Naive thymus-derived CD4-positive, alpha-beta T cell (primary cell): ENCODE results near the gene ARHGAP12. TPM values are rescaled to one million over a fixed set of nuclear protein-coding genes. Genes with fewer than 3 reads are reported as not detected.

ENCODE experiments used
- ATAC-seq: fragments of 150-1000 bp; cut with Tn5 transposase; 2 replicates; pipeline ENCODE4 v1.10.0; 2021; ENCODE audit warnings: mild to moderate bottlenecking, moderate library complexity
- CTCF ChIA-PET: fragments of 350-600 bp; sonication (Branson Sonifier 250); formaldehyde crosslinking; loops from one replicate; lab custom pipeline; 2021; ENCODE audit warnings: antibody characterized with exemption; lab: Charles Lee
- POLR2A ChIA-PET: fragments of 350-600 bp; sonication (Branson Sonifier 250); formaldehyde crosslinking; loops from one replicate; lab custom pipeline; 2021; ENCODE audit warnings: antibody characterized with exemption, inconsistent platforms; lab: Charles Lee
- DNase-seq, 9 donors: peaks; one replicate each; pipeline versions ENCODE4 v3.0.0 to v3.0.0-alpha.2; 2020 to 2022; ENCODE audit warnings: mixed read lengths in 1 of 9
- H3K27ac ChIP-seq: one replicate; pipeline ENCODE4 v1.7.0; 2013; ENCODE audit warnings: mild to moderate bottlenecking, low read depth, low read length, moderate library complexity
- H3K27me3 ChIP-seq, 2 donors: one replicate each; pipeline ENCODE4 v1.7.0; 2013; ENCODE audit warnings: low read length in 2 of 2, mild to moderate bottlenecking in 2 of 2, moderate library complexity in 2 of 2; ENCODE audit not compliant: control insufficient read depth in 2 of 2, insufficient read depth in 2 of 2
- H3K36me3 ChIP-seq, 3 experiments: 1 replicate in 2 of 3; 2 replicates in 1 of 3; pipeline ENCODE4 v1.7.0; 2013; ENCODE audit warnings: low read length in 3 of 3, mild to moderate bottlenecking in 3 of 3, moderate library complexity in 1 of 3; ENCODE audit not compliant: insufficient read depth in 3 of 3, control insufficient read depth in 2 of 3
- H3K4me1 ChIP-seq, 2 donors: one replicate each; pipeline ENCODE4 v1.7.0; 2013; ENCODE audit warnings: low read length in 2 of 2, mild to moderate bottlenecking in 2 of 2, moderate library complexity in 1 of 2; ENCODE audit not compliant: control insufficient read depth in 2 of 2, insufficient read depth in 2 of 2
- H3K4me3 ChIP-seq: 2 replicates; pipeline ENCODE4 v1.7.0; 2013; ENCODE audit warnings: mild to moderate bottlenecking, low read length
- H3K9me3 ChIP-seq, 3 experiments: 1 replicate in 2 of 3; 2 replicates in 1 of 3; pipeline ENCODE4 v1.7.0; 2013; ENCODE audit warnings: low read length in 3 of 3; ENCODE audit not compliant: control insufficient read depth in 2 of 3
- H3K27ac Mint-ChIP-seq, 9 donors: one replicate each; pipeline ENCODE4 v1.8.0; 2020 to 2022; ENCODE audit warnings: mixed read lengths in 9 of 9, mild to moderate bottlenecking in 8 of 9, moderate library complexity in 5 of 9, inconsistent platforms in 2 of 9
- H3K27me3 Mint-ChIP-seq, 5 donors: one replicate each; pipeline ENCODE4 v1.8.0; 2021 to 2022; ENCODE audit warnings: mixed read lengths in 5 of 5, mild to moderate bottlenecking in 1 of 5
- H3K36me3 Mint-ChIP-seq, 5 donors: one replicate each; pipeline ENCODE4 v1.8.0; 2020 to 2022; ENCODE audit warnings: mixed read lengths in 5 of 5, mild to moderate bottlenecking in 3 of 5, inconsistent platforms in 1 of 5
- H3K4me1 Mint-ChIP-seq, 7 donors: one replicate each; pipeline ENCODE4 v1.8.0; 2020 to 2022; ENCODE audit warnings: mixed read lengths in 7 of 7, mild to moderate bottlenecking in 3 of 7, inconsistent platforms in 1 of 7
- H3K4me3 Mint-ChIP-seq, 10 donors: one replicate each; pipeline ENCODE4 v1.8.0; 2020 to 2022; ENCODE audit warnings: mild to moderate bottlenecking in 10 of 10, mixed read lengths in 10 of 10, moderate library complexity in 6 of 10, inconsistent platforms in 2 of 10
- H3K9me3 Mint-ChIP-seq, 11 donors: one replicate each; pipeline ENCODE4 v1.8.0; 2020 to 2022; ENCODE audit warnings: mixed read lengths in 11 of 11, mild to moderate bottlenecking in 4 of 11, inconsistent platforms in 1 of 11, moderate library complexity in 1 of 11
- intact Hi-C, 2 donors: fragments of 100-400 bp; cut with micrococcal nuclease; formaldehyde crosslinking; loops; one replicate each; pipeline ENCODE4 v1.15.1; 2023
- polyA plus RNA-seq, 2 donors: library from polyadenylated mRNA; unstranded; fragments of 300-500 nt; fragmentation: Illumina TruSeq; gene quantifications; one replicate each; pipeline ENCODE4 v1.2.3, GENCODE V29; 2021
- total RNA-seq, 6 experiments: library from RNA in 5 of 6; stranded (reverse) in 5 of 6; gene quantifications; 1 replicate in 5 of 6; 2 replicates in 1 of 6; pipeline ENCODE4 v1.2.3 and lab custom pipeline; 2021 to 2026

Gene ARHGAP12
- total and polyA plus RNA-seq, 7 experiments from 2014 or later = 10.5 to 34.6 (median 22.4) TPM

GRCh38 chr10:31780717-31781116 lies 147.9 kb downstream of the ARHGAP12 start:
- Mint-ChIP-seq H3K9me3 (peaks cover 0 to 7% (median 0%) of the 10 kb centered on the region in 11 donors), H3K4me3 (no peak overlapping the region), H3K27me3 (peaks cover 0 to 13% (median 0%) of the 10 kb centered on the region in 5 donors), H3K4me1 (peaks cover 0 to 4% (median 0%) of the 10 kb centered on the region in 7 donors), H3K36me3 (no peaks in the 10 kb centered on the region), H3K27ac (no peak overlapping the region)
- ChIA-PET POLR2A (interaction anchor here (0.6 kb wide), 1 partner anchor 9 kb away, joined by 3 read pairs; no protein-coding TSS in a partner anchor), CTCF (no interaction called here)
- ATAC-seq (no peak), DNase-seq (no peak)
- H3K27ac ChIP-seq = no peak overlapping the region
- H3K4me1 ChIP-seq = no peaks in the 10 kb centered on the region
- H3K9me3 ChIP-seq = no peaks in the 10 kb centered on the region
- no peaks in the 10 kb centered on the region for H3K36me3 ChIP-seq
- intact Hi-C loops = no loop called here
- no peak overlapping the region for H3K4me3 ChIP-seq
- no peaks in the 10 kb centered on the region for H3K27me3 ChIP-seq

GRCh38 chr10:31778627-31779026 lies 150.0 kb downstream of the ARHGAP12 start:
- no peak overlapping the region for H3K4me3 ChIP-seq
- no peaks in the 10 kb centered on the region for H3K36me3 ChIP-seq
- ATAC-seq = no peak
- peaks cover 0 to 7% (median 0%) of the 10 kb centered on the region in 11 donors for H3K9me3 Mint-ChIP-seq
- CTCF ChIA-PET = no interaction called here
- no peaks in the 10 kb centered on the region for H3K9me3 ChIP-seq
- H3K27me3 ChIP-seq = no peaks in the 10 kb centered on the region
- H3K4me1 ChIP-seq = no peaks in the 10 kb centered on the region
- H3K4me1 Mint-ChIP-seq = peaks cover 0 to 4% (median 0%) of the 10 kb centered on the region in 7 donors
- no peak overlapping the region for H3K27ac ChIP-seq
- peaks cover 0 to 10% (median 0%) of the 10 kb centered on the region in 5 donors for H3K27me3 Mint-ChIP-seq
- no peaks in the 10 kb centered on the region for H3K36me3 Mint-ChIP-seq
- intact Hi-C loops = no loop called here
- H3K27ac Mint-ChIP-seq = no peak overlapping the region
- DNase-seq = no peak
- H3K4me3 Mint-ChIP-seq = no peak overlapping the region
- POLR2A ChIA-PET = no interaction called here

GRCh38 chr10:31776159-31776558 lies 152.5 kb downstream of the ARHGAP12 start:
- CTCF ChIA-PET = interaction anchor here (0.6 kb wide), 1 partner anchor 1108 kb away, joined by 3 read pairs; no protein-coding TSS in a partner anchor
- intact Hi-C loops = no loop called here
- no peaks in the 10 kb centered on the region for H3K4me1 Mint-ChIP-seq
- H3K4me3 Mint-ChIP-seq = no peak overlapping the region
- peaks cover 0 to 3% (median 0%) of the 10 kb centered on the region in 5 donors for H3K27me3 Mint-ChIP-seq
- DNase-seq (no peak), ATAC-seq (no peak)
- H3K36me3 ChIP-seq = no peaks in the 10 kb centered on the region
- peaks cover 0 to 7% (median 0%) of the 10 kb centered on the region in 11 donors for H3K9me3 Mint-ChIP-seq
- POLR2A ChIA-PET = no interaction called here
- no peak overlapping the region for H3K27ac Mint-ChIP-seq
- H3K4me1 ChIP-seq = no peaks in the 10 kb centered on the region
- H3K9me3 ChIP-seq = no peaks in the 10 kb centered on the region
- H3K27ac ChIP-seq = no peak overlapping the region
- H3K4me3 ChIP-seq = no peak overlapping the region
- no peaks in the 10 kb centered on the region for H3K27me3 ChIP-seq
- no peaks in the 10 kb centered on the region for H3K36me3 Mint-ChIP-seq

- Mint-ChIP-seq H3K27ac (no peak overlapping the region), H3K4me1 (no peaks in the 10 kb centered on the region), H3K36me3 (no peaks in the 10 kb centered on the region), H3K4me3 (no peak overlapping the region), H3K27me3 (peaks cover 0 to 3% (median 0%) of the 10 kb centered on the region in 5 donors), H3K9me3 (peaks cover 0 to 7% (median 0%) of the 10 kb centered on the region in 11 donors)
- ChIA-PET CTCF (no interaction called here), POLR2A (no interaction called here)
- Histone ChIP-seq H3K4me3 (no peak overlapping the region), H3K9me3 (no peaks in the 10 kb centered on the region), H3K4me1 (no peaks in the 10 kb centered on the region), H3K27me3 (no peaks in the 10 kb centered on the region), H3K27ac (no peak overlapping the region), H3K36me3 (no peaks in the 10 kb centered on the region)
- intact Hi-C loops = no loop called here
- ATAC-seq = no peak
- DNase-seq = no peak
These were observed 153.5 kb downstream of the ARHGAP12 start for GRCh38 chr10:31774928-31775650.

- Mint-ChIP-seq H3K36me3 (no peaks in the 10 kb centered on the region), H3K9me3 (peaks cover 0 to 7% (median 0%) of the 10 kb centered on the region in 11 donors), H3K4me1 (no peaks in the 10 kb centered on the region), H3K27ac (no peak overlapping the region), H3K4me3 (no peak overlapping the region), H3K27me3 (peaks cover 0 to 3% (median 0%) of the 10 kb centered on the region in 5 donors)
- H3K36me3 ChIP-seq = no peaks in the 10 kb centered on the region
- intact Hi-C loops = no loop called here
- no peaks in the 10 kb centered on the region for H3K9me3 ChIP-seq
- CTCF ChIA-PET = interaction anchor here (1.9 kb wide), 1 partner anchor 1022 kb away, joined by 4 read pairs; no protein-coding TSS in a partner anchor
- DNase-seq (no peak), ATAC-seq (no peak)
- POLR2A ChIA-PET = no interaction called here
- no peaks in the 10 kb centered on the region for H3K4me1 ChIP-seq
- no peaks in the 10 kb centered on the region for H3K27me3 ChIP-seq
- no peak overlapping the region for H3K27ac ChIP-seq
- no peak overlapping the region for H3K4me3 ChIP-seq
These were observed 154.2 kb downstream of the ARHGAP12 start for GRCh38 chr10:31774299-31774900.

- ChIA-PET CTCF (interaction anchor here (1.9 kb wide), 1 partner anchor 1022 kb away, joined by 4 read pairs; no protein-coding TSS in a partner anchor), POLR2A (no interaction called here)
- Mint-ChIP-seq H3K4me1 (no peaks in the 10 kb centered on the region), H3K4me3 (no peak overlapping the region), H3K27ac (no peak overlapping the region), H3K9me3 (peaks cover 0 to 7% (median 0%) of the 10 kb centered on the region in 11 donors), H3K36me3 (no peaks in the 10 kb centered on the region), H3K27me3 (peaks cover 0 to 3% (median 0%) of the 10 kb centered on the region in 5 donors)
- H3K36me3 ChIP-seq = no peaks in the 10 kb centered on the region
- no peaks in the 10 kb centered on the region for H3K9me3 ChIP-seq
- intact Hi-C loops = no loop called here
- no peak overlapping the region for H3K4me3 ChIP-seq
- H3K27me3 ChIP-seq = no peaks in the 10 kb centered on the region
- no peaks in the 10 kb centered on the region for H3K4me1 ChIP-seq
- no peak for ATAC-seq
- no peak overlapping the region for H3K27ac ChIP-seq
- no peak for DNase-seq
These were observed 154.8 kb downstream of the ARHGAP12 start for GRCh38 chr10:31773749-31774298.
